Measurements from ENCODE around the gene ALX4. TPM values are rescaled to one million over a fixed set of nuclear protein-coding genes. Genes with fewer than 3 reads are reported as not detected.

ALX4 gene
- total RNA-seq, 1 donor from 2014 or later = 3.7 TPM

GRCh38 chr11:44335052-44335760 lies 25.3 kb upstream of the ALX4 start:
- no peak for DNase-seq

GRCh38 chr11:44334356-44335004 lies 24.5 kb upstream of the ALX4 start:
- no peak for DNase-seq

- no peak for DNase-seq
Observed at GRCh38 chr11:44333271-44334218, 23.6 kb upstream of the ALX4 start.

GRCh38 chr11:44332665-44333064 lies 22.7 kb upstream of the ALX4 start:
- no peak for DNase-seq

- no peak for DNase-seq
Observed at GRCh38 chr11:44329472-44330230, 19.7 kb upstream of the ALX4 start.

- no peak for DNase-seq
Observed at GRCh38 chr11:44328138-44328660, 18.3 kb upstream of the ALX4 start.

- no peak for DNase-seq
Observed at GRCh38 chr11:44327730-44328129, 17.8 kb upstream of the ALX4 start.

GRCh38 chr11:44326615-44327475 lies 16.9 kb upstream of the ALX4 start:
- DNase-seq = no peak

- DNase-seq = no peak
Observed at GRCh38 chr11:44325698-44326097, 15.8 kb upstream of the ALX4 start.

- no peak for DNase-seq
Observed at GRCh38 chr11:44324749-44325525, 15.0 kb upstream of the ALX4 start.

GRCh38 chr11:44324222-44324621 lies 14.3 kb upstream of the ALX4 start:
- DNase-seq = no peak

GRCh38 chr11:44322243-44322642 lies 12.3 kb upstream of the ALX4 start:
- DNase-seq = no peak

- DNase-seq = no peak
Observed at GRCh38 chr11:44321059-44321458, 11.1 kb upstream of the ALX4 start.

- DNase-seq = no peak
Observed at GRCh38 chr11:44320289-44320973, 10.5 kb upstream of the ALX4 start.

GRCh38 chr11:44319552-44320288 lies 9.8 kb upstream of the ALX4 start:
- DNase-seq = no peak

- DNase-seq = no peak
Observed at GRCh38 chr11:44319170-44319551, 9.2 kb upstream of the ALX4 start.

GRCh38 chr11:44318369-44318768 lies 8.4 kb upstream of the ALX4 start:
- no peak for DNase-seq

- DNase-seq = no peak
Observed at GRCh38 chr11:44316659-44317240, 6.8 kb upstream of the ALX4 start.

Measured in skin of body (tissue), 2 donors.